ENCODE results near the gene DNM3. TPM values are rescaled to one million over a fixed set of nuclear protein-coding genes. Genes with fewer than 3 reads are reported as not detected.

Gene DNM3
- polyA plus RNA-seq, 1 donor (not counting 4 experiments of a cell fraction or from before 2014, with no cell fraction given), result 2.0 TPM

GRCh38 chr1:172206256-172206655 is 365.0 kb downstream of the DNM3 start:
- Histone ChIP-seq H3K27ac (ENCODE audit: control insufficient read depth, insufficient read depth, low read length) (no peak overlapping the region), H3K4me2 (ENCODE audit: control insufficient read depth, extremely low read depth, insufficient read depth, low read depth, low read length) (no peak overlapping the region), H3K9ac (ENCODE audit: control insufficient read depth, extremely low read depth, insufficient read depth, low read length) (no peak overlapping the region), H3K27me3 (ENCODE audit: control insufficient read depth, extremely low read depth, insufficient read depth, low read length) (no peaks in the 10 kb centered on the region), H3K9me3 (ENCODE audit: control insufficient read depth, low read depth, low read length) (no peaks in the 10 kb centered on the region), H4K20me1 (ENCODE audit: control insufficient read depth, extremely low read depth, insufficient read depth, low read length) (no peaks in the 10 kb centered on the region), H3K9me1 (ENCODE audit: control insufficient read depth, extremely low read depth, insufficient read depth, low read length) (no peaks in the 10 kb centered on the region), H3K4me1 (ENCODE audit: control insufficient read depth, extremely low read depth, insufficient read depth, low read length) (no peaks in the 10 kb centered on the region), H3K79me2 (ENCODE audit: control insufficient read depth, insufficient read depth, low read length) (no peaks in the 10 kb centered on the region), H2AFZ (ENCODE audit: control insufficient read depth, low read length) (no peak overlapping the region), H3K36me3 (ENCODE audit: control insufficient read depth in 2 of 2, extremely low read depth in 1 of 2, insufficient read depth in 2 of 2, low read length in 2 of 2) (no peaks in the 10 kb centered on the region), H3K4me3 (ENCODE audit: control insufficient read depth in 2 of 3, extremely low read depth in 1 of 3, insufficient read depth in 2 of 3, low read depth in 1 of 3, low read length in 3 of 3) (no peak overlapping the region)
- FAIRE-seq, result no peak
- dilution Hi-C loops (cut with MboI; ENCODE audit: extremely low pct_ligation_motif_present, low sequenced_read_pairs), result no loop called here
- DNase-seq (ENCODE audit: low read depth, low spot score), result no peak
- no peak for TF ChIP-seq CTCF (optimal IDR thresholded peaks at IDR 0.05 in 1 of 3, IDR thresholded peaks at IDR 0.05 in 1 of 3, conservative IDR thresholded peaks at IDR 0.05 in 1 of 3; ENCODE audit: extremely low read depth in 1 of 3, insufficient read depth in 2 of 3, low read length in 3 of 3)
- TF ChIP-seq EZH2 (IDR thresholded peaks at IDR 0.05; ENCODE audit: low read length), result no peak

GRCh38 chr1:172208635-172209034 is 367.3 kb downstream of the DNM3 start:
- dilution Hi-C loops (cut with MboI; ENCODE audit: extremely low pct_ligation_motif_present, low sequenced_read_pairs), result no loop called here

More at GRCh38 chr1:172208635-172209034, 367.3 kb downstream of the DNM3 start:
- no peak overlapping the region for H3K27ac ChIP-seq (ENCODE audit: control insufficient read depth, insufficient read depth, low read length)
- no peak overlapping the region for H3K4me3 ChIP-seq (ENCODE audit: control insufficient read depth in 2 of 3, extremely low read depth in 1 of 3, insufficient read depth in 2 of 3, low read depth in 1 of 3, low read length in 3 of 3)
- H3K9me1 ChIP-seq (ENCODE audit: control insufficient read depth, extremely low read depth, insufficient read depth, low read length), result no peaks in the 10 kb centered on the region
- no peaks in the 10 kb centered on the region for H3K36me3 ChIP-seq (ENCODE audit: control insufficient read depth in 2 of 2, extremely low read depth in 1 of 2, insufficient read depth in 2 of 2, low read length in 2 of 2)
- no peak overlapping the region for H2AFZ ChIP-seq (ENCODE audit: control insufficient read depth, low read length)
- no peak for FAIRE-seq
- no peaks in the 10 kb centered on the region for H3K4me1 ChIP-seq (ENCODE audit: control insufficient read depth, extremely low read depth, insufficient read depth, low read length)
- no peaks in the 10 kb centered on the region for H3K27me3 ChIP-seq (ENCODE audit: control insufficient read depth, extremely low read depth, insufficient read depth, low read length)
- H3K4me2 ChIP-seq (ENCODE audit: control insufficient read depth, extremely low read depth, insufficient read depth, low read depth, low read length), result no peak overlapping the region
- no peaks in the 10 kb centered on the region for H3K9me3 ChIP-seq (ENCODE audit: control insufficient read depth, low read depth, low read length)
- H3K9ac ChIP-seq (ENCODE audit: control insufficient read depth, extremely low read depth, insufficient read depth, low read length), result no peak overlapping the region
- H4K20me1 ChIP-seq (ENCODE audit: control insufficient read depth, extremely low read depth, insufficient read depth, low read length), result no peaks in the 10 kb centered on the region
- H3K79me2 ChIP-seq (ENCODE audit: control insufficient read depth, insufficient read depth, low read length), result no peaks in the 10 kb centered on the region
- no peak for TF ChIP-seq CTCF (optimal IDR thresholded peaks at IDR 0.05 in 1 of 3, IDR thresholded peaks at IDR 0.05 in 1 of 3, conservative IDR thresholded peaks at IDR 0.05 in 1 of 3; ENCODE audit: extremely low read depth in 1 of 3, insufficient read depth in 2 of 3, low read length in 3 of 3)
- TF ChIP-seq EZH2 (IDR thresholded peaks at IDR 0.05; ENCODE audit: low read length), result no peak
- no peak for DNase-seq (ENCODE audit: low read depth, low spot score)
